Stimulated activated naive CD4-positive, alpha-beta T cell (primary cell): ENCODE data around the gene TNFAIP2.
"Not testable (repeated sequence)": the region's sequence is repeated elsewhere in the genome, so short reads cannot be mapped to it uniquely, and the experiment has no call there.

Experiments
- DNase-seq, 6 experiments: peaks; one replicate each; lab custom pipeline; 2025; lab: John Stamatoyannopoulos, UW

The TNFAIP2 gene

GRCh38 chr14:103155416-103155815 is 32.2 kb downstream of the TNFAIP2 start:
- not testable (repeated sequence) for DNase-seq

GRCh38 chr14:103155826-103156394 is 32.6 kb downstream of the TNFAIP2 start:
- no peak for DNase-seq

GRCh38 chr14:103156651-103157378 is 33.6 kb downstream of the TNFAIP2 start:
- no peak for DNase-seq

GRCh38 chr14:103157969-103158368 is 34.7 kb downstream of the TNFAIP2 start:
- no peak for DNase-seq

GRCh38 chr14:103158688-103159087 is 35.4 kb downstream of the TNFAIP2 start:
- no peak for DNase-seq

- DNase-seq, result peak in 3 of 6 experiments; percentile 10 to 18 (median 18)
Measured at GRCh38 chr14:103160321-103161053, 37.2 kb downstream of the TNFAIP2 start.

GRCh38 chr14:103161054-103161397 is 37.8 kb downstream of the TNFAIP2 start:
- no peak for DNase-seq

GRCh38 chr14:103163199-103163598 is 39.9 kb downstream of the TNFAIP2 start:
- DNase-seq, result no peak

- no peak for DNase-seq
Measured at GRCh38 chr14:103164006-103164405, 40.7 kb downstream of the TNFAIP2 start.

GRCh38 chr14:103164779-103165178 is 41.5 kb downstream of the TNFAIP2 start:
- no peak for DNase-seq

- DNase-seq, result no peak
Measured at GRCh38 chr14:103165323-103165722, 42.1 kb downstream of the TNFAIP2 start.

- no peak for DNase-seq
Measured at GRCh38 chr14:103169954-103170353, 46.7 kb downstream of the TNFAIP2 start.

GRCh38 chr14:103171206-103171605 is 47.9 kb downstream of the TNFAIP2 start:
- not testable (repeated sequence) for DNase-seq

- no peak for DNase-seq
Measured at GRCh38 chr14:103172921-103173320, 49.7 kb downstream of the TNFAIP2 start.

GRCh38 chr14:103173887-103174286 is 50.6 kb downstream of the TNFAIP2 start:
- DNase-seq, result not testable (repeated sequence)

- not testable (repeated sequence) for DNase-seq
Measured at GRCh38 chr14:103176176-103176575, 52.9 kb downstream of the TNFAIP2 start.

GRCh38 chr14:103177376-103177775 is 54.1 kb downstream of the TNFAIP2 start:
- DNase-seq, result no peak

GRCh38 chr14:103178521-103178920 is 55.3 kb downstream of the TNFAIP2 start:
- DNase-seq, result no peak

GRCh38 chr14:103179094-103179493 is 55.8 kb downstream of the TNFAIP2 start:
- DNase-seq, result no peak

GRCh38 chr14:103180331-103180730 is 57.1 kb downstream of the TNFAIP2 start:
- DNase-seq, result no peak

GRCh38 chr14:103184046-103184445 is 60.8 kb downstream of the TNFAIP2 start:
- DNase-seq, result no peak

- peak in 2 of 6 experiments; percentile 1 to 16 for DNase-seq
Measured at GRCh38 chr14:103185051-103186029, 62.1 kb downstream of the TNFAIP2 start.
